Measurements from ENCODE around the gene HLF. TPM values are rescaled to one million over a fixed set of nuclear protein-coding genes. Genes with fewer than 3 reads are reported as not detected.
A peak's percentile ranks its signal among the peaks of the same experiment; 100 is the strongest.

Gene HLF
- total RNA-seq, 1 donor from 2014 or later = 0.26 TPM

DNA sequence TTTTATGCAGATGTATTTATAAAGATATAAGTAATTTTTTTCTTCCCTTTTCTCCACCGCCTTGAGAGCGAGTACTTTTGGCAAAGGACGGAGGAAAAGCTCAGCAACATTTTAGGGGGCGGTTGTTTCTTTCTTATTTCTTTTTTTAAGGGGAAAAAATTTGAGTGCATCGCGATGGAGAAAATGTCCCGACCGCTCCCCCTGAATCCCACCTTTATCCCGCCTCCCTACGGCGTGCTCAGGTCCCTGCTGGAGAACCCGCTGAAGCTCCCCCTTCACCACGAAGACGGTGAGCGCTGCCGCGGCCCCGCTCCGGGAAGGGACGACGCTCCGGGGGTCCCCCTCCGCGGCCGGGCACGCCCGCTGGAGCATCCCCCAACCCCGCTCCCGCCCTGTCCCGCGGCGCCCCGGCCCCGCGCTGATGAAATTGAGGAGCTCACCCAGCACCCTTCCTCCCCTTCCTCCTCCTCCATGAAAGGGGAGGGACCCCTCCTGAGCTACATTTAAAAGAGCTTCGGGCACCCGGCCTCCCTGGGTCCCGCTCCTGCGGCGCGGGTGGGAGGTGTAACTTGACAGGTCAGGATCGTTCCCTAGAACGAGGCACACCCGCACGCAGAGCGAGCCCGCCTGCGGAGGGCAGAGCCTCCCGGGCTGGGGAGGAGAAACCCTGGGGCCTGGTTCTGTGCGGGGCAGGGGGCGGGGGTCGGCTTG, 706 bp downstream of the HLF start:
- peaks cover 9% of the 10 kb centered on the region for H3K27me3 ChIP-seq (ENCODE audit: control insufficient read depth, insufficient read depth, low read length)
- H3K4me3 ChIP-seq (ENCODE audit: low read depth, low read length) = peak overlapping the region; percentile 33
- DNase-seq (ENCODE audit: low read depth) (no peak), FAIRE-seq (no peak)
- H3K36me3 ChIP-seq (ENCODE audit: control insufficient read depth, insufficient read depth, low read length) = no peaks in the 10 kb centered on the region
- TF ChIP-seq, protein P1, sequence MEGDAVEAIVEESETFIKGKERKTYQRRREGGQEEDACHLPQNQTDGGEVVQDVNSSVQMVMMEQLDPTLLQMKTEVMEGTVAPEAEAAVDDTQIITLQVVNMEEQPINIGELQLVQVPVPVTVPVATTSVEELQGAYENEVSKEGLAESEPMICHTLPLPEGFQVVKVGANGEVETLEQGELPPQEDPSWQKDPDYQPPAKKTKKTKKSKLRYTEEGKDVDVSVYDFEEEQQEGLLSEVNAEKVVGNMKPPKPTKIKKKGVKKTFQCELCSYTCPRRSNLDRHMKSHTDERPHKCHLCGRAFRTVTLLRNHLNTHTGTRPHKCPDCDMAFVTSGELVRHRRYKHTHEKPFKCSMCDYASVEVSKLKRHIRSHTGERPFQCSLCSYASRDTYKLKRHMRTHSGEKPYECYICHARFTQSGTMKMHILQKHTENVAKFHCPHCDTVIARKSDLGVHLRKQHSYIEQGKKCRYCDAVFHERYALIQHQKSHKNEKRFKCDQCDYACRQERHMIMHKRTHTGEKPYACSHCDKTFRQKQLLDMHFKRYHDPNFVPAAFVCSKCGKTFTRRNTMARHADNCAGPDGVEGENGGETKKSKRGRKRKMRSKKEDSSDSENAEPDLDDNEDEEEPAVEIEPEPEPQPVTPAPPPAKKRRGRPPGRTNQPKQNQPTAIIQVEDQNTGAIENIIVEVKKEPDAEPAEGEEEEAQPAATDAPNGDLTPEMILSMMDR (IDR thresholded peaks at IDR 0.05; ENCODE audit: insufficient read depth, low read length, severe bottlenecking) = no peak

DNA sequence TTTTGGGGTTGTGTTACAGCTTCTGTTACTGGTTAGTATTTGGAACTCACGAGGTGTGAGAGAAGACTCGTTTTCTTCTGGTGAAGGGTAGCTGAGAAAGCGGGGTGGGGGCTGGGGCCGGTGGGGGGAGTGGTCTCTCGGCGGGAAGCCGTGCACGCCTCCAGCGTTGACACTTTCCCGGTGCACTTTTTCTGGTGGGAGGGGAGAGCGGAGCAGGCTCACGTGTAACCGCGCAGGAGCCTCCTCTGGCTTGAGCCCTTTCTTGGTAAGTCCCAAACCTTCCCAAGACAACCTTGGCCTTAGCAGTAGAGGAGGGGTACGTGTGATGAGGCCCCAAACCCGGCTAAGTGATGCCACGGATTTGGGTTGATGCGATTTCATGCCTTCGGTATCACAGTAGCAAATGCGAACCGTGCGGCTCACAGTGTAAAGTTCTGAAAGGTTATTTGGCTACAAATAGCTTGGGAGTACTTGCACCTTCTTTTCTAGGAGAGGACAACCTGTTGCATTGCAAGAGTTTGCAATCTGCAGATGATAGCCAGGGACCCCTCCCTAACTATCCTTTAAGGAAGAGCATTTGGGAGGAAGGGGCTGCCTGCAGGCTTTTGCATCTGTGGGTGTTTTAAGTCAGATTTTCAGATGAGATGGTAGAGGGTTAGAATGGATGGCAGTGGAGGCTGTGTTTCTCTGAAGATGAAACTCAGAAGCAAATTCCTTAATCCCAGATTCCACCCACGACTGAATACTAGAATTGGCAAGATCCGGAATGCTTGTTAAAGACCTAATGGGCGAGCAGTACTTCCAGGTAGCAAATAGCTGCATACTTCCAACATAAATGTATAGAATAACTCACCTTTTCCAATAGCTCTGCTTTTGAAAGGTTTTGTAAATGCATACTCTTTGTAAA, 1.5 kb downstream of the HLF start:
- TF ChIP-seq, protein P1 (IDR thresholded peaks at IDR 0.05; ENCODE audit: insufficient read depth, low read length, severe bottlenecking) = no peak
- Histone ChIP-seq H3K36me3 (ENCODE audit: control insufficient read depth, insufficient read depth, low read length) (no peaks in the 10 kb centered on the region), H3K27me3 (ENCODE audit: control insufficient read depth, insufficient read depth, low read length) (peaks cover 9% of the 10 kb centered on the region), H3K4me3 (ENCODE audit: low read depth, low read length) (no peak overlapping the region)
- DNase-seq (ENCODE audit: low read depth) (no peak), FAIRE-seq (no peak)

DNA sequence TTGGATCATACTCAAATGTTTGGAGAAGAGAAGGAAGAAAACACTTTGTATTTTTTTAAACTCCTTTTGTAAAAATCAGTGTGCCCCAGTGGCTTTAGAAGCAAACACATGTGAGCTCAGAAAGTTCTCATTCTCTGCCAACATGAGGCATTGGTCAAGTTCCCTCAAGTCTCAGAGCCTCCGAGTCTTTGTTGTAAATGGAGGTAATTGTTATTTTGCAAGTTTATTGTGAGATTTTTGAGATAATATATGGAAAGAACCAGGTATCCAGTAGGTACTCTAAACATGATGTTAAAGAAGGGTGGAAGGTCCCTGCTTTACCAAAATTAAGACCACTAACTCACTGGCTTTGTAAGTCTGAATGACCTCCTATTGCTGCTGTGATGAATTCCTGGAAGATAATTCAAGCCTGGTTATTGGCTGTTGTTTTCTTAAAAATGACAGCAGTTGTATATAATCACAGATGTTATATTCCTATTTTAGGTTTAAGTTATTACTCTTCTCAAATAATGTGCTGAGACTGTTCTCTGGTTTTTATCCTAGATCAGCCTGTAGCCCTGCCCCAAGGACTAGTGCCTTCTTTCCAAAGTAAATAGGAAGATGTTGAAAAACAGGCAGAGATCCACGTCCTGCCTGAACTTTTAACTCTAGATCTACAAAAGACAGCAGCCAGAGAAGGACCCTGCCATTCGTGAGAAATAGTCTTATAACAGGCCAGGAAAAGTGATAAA, 2.4 kb downstream of the HLF start:
- no peak for DNase-seq (ENCODE audit: low read depth)
- peaks cover 9% of the 10 kb centered on the region for H3K27me3 ChIP-seq (ENCODE audit: control insufficient read depth, insufficient read depth, low read length)
- FAIRE-seq = no peak
- no peak overlapping the region for H3K4me3 ChIP-seq (ENCODE audit: low read depth, low read length)
- H3K36me3 ChIP-seq (ENCODE audit: control insufficient read depth, insufficient read depth, low read length) = no peaks in the 10 kb centered on the region
- TF ChIP-seq, protein P1 (IDR thresholded peaks at IDR 0.05; ENCODE audit: insufficient read depth, low read length, severe bottlenecking) = no peak

- Histone ChIP-seq H3K36me3 (ENCODE audit: control insufficient read depth, insufficient read depth, low read length) (no peaks in the 10 kb centered on the region), H3K4me3 (ENCODE audit: low read depth, low read length) (no peak overlapping the region), H3K27me3 (ENCODE audit: control insufficient read depth, insufficient read depth, low read length) (peaks cover 7% of the 10 kb centered on the region)
- DNase-seq (ENCODE audit: low read depth) (no peak), FAIRE-seq (no peak)
- TF ChIP-seq, protein P1 (IDR thresholded peaks at IDR 0.05; ENCODE audit: insufficient read depth, low read length, severe bottlenecking) = no peak
Observed at GRCh38 chr17:55267777-55268648, 3.3 kb downstream of the HLF start.
